K562 (cell line): ENCODE data around the gene AHI1.

Experiments used
- CTCF ChIP-seq, 3 experiments: IDR thresholded peaks in 2 of 3; conservative IDR thresholded peaks in 1 of 3; 2 replicates each; pipeline ENCODE4 v1.5.1; 2011 to 2012; ENCODE audit warnings: low read length in 3 of 3, mild to moderate bottlenecking in 3 of 3, control low read depth in 2 of 3, improper control_type of control experiment in 1 of 3, inconsistent platforms in 1 of 3, low read depth in 1 of 3, mixed read lengths in 1 of 3, moderate library complexity in 1 of 3; ENCODE audit not compliant: insufficient read depth in 2 of 3
- DPF2 ChIP-seq: fragments of 450-650 bp; IDR thresholded peaks from 2 replicates; pipeline ENCODE4 v1.6.1; 2016
- MEIS2 ChIP-seq: fragments of 450-650 bp; IDR thresholded peaks from 2 replicates; pipeline ENCODE4 v1.6.1; 2014; ENCODE audit warnings: mild to moderate bottlenecking; ENCODE audit not compliant: partially characterized antibody
- TAF15 ChIP-seq: fragments of 200-400 bp; formaldehyde crosslinking; IDR thresholded peaks from 2 replicates; pipeline ENCODE4 v1.6.1; 2017; ENCODE audit warnings: mild to moderate bottlenecking, low read depth, low read length, moderate library complexity
- ZKSCAN1 ChIP-seq: fragments of 150-350 bp; IDR thresholded peaks from 2 replicates; pipeline ENCODE4 v1.6.1; 2016; ENCODE audit warnings: low read depth, low read length
- ZNF561 ChIP-seq: fragments of 450-650 bp; formaldehyde crosslinking; conservative IDR thresholded peaks from 2 replicates; pipeline ENCODE4 v1.4.0; 2020; ENCODE audit warnings: mild to moderate bottlenecking, moderate library complexity
- TF ChIP-seq, protein P1 (sequence below): fragments of 200-800 bp; sonication (Bioruptor generic); IDR thresholded peaks from 2 replicates; pipeline ENCODE4 v1.6.1; 2016; ENCODE audit warnings: missing genetic modification characterization, missing compliant biosample characterization

- TF ChIP-seq, protein P1, sequence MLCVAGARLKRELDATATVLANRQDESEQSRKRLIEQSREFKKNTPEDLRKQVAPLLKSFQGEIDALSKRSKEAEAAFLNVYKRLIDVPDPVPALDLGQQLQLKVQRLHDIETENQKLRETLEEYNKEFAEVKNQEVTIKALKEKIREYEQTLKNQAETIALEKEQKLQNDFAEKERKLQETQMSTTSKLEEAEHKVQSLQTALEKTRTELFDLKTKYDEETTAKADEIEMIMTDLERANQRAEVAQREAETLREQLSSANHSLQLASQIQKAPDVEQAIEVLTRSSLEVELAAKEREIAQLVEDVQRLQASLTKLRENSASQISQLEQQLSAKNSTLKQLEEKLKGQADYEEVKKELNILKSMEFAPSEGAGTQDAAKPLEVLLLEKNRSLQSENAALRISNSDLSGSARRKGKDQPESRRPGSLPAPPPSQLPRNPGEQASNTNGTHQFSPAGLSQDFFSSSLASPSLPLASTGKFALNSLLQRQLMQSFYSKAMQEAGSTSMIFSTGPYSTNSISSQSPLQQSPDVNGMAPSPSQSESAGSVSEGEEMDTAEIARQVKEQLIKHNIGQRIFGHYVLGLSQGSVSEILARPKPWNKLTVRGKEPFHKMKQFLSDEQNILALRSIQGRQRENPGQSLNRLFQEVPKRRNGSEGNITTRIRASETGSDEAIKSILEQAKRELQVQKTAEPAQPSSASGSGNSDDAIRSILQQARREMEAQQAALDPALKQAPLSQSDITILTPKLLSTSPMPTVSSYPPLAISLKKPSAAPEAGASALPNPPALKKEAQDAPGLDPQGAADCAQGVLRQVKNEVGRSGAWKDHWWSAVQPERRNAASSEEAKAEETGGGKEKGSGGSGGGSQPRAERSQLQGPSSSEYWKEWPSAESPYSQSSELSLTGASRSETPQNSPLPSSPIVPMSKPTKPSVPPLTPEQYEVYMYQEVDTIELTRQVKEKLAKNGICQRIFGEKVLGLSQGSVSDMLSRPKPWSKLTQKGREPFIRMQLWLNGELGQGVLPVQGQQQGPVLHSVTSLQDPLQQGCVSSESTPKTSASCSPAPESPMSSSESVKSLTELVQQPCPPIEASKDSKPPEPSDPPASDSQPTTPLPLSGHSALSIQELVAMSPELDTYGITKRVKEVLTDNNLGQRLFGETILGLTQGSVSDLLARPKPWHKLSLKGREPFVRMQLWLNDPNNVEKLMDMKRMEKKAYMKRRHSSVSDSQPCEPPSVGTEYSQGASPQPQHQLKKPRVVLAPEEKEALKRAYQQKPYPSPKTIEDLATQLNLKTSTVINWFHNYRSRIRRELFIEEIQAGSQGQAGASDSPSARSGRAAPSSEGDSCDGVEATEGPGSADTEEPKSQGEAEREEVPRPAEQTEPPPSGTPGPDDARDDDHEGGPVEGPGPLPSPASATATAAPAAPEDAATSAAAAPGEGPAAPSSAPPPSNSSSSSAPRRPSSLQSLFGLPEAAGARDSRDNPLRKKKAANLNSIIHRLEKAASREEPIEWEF (CRISPR knock-in tag) = no peak
- TF ChIP-seq ZKSCAN1 (no peak), CTCF (IDR thresholded peaks at IDR 0.05 in 2 of 3, conservative IDR thresholded peaks at IDR 0.05 in 1 of 3; ENCODE audit: insufficient read depth in 2 of 3, low read depth in 1 of 3, low read length in 3 of 3) (no peak), DPF2 (no peak), TAF15 (no peak), ZNF561 (CRISPR knock-in tag) (no peak), MEIS2 (no peak)
Observed at GRCh38 chr6:135265278-135265677, 232.3 kb downstream of the AHI1 start.
